A549 treated with AZD2906 at 1 μM for 4 hours (cell line): Measurements from ENCODE around the gene NDN. TPM values are rescaled to one million over a fixed set of nuclear protein-coding genes. Genes with fewer than 3 reads are reported as not detected.

Experiments
- total RNA-seq: library from RNA; stranded (reverse); fragments of 200-300 nt; extraction: Qiagen RNA extraction; gene quantifications from 5 replicates; pipeline ENCODE4 v1.2.3, GENCODE V29; 2022

NDN gene, protein sequence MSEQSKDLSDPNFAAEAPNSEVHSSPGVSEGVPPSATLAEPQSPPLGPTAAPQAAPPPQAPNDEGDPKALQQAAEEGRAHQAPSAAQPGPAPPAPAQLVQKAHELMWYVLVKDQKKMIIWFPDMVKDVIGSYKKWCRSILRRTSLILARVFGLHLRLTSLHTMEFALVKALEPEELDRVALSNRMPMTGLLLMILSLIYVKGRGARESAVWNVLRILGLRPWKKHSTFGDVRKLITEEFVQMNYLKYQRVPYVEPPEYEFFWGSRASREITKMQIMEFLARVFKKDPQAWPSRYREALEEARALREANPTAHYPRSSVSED
- total RNA-seq, result 0.03 to 0.08 TPM (median 0.05 TPM) in 4 of 5 replicates, not detected in the other

DNA sequence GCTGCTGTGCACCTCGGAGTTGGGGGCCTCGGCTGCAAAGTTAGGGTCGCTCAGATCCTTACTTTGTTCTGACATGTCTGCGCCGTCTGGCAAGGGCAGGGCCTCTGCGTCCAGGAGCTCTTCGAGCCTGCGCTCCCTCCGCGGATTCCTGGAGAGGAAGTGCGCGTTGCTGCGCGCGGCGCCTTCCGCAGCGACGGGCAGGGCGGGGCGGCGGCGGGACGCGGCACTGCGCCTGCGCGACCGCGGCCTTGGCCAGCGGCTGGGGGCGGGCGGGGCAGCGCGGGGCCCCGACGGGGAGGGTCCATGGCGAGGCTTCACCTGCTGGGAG, at the start of gene NDN:
TSS of gene NDN (minus strand) at position 163 of the 328 bp plus-strand sequence. CDS start at position 75, 88 bp downstream.

GRCh38 chr15:23647421-23648370, 39.4 kb downstream of the NDN start, which contains the start of gene MAGEL2:
TSS of gene MAGEL2 (minus strand) at chr15:23647867. CDS start at chr15:23647742, 125 bp downstream.

Other genes starting within 250 kb of the NDN start
- gene GOLGA6L2, start 240.1 kb downstream of the NDN start, total RNA-seq, result not detected in 5 replicates
- gene MKRN3, start 121.6 kb downstream of the NDN start, total RNA-seq, result 2.0 to 2.6 TPM (median 2.3 TPM) in 5 replicates
- gene MAGEL2, start 39.4 kb downstream of the NDN start, total RNA-seq, result 0.02 TPM in 1 of 5 replicates, not detected in the others